KMS-11 (cell line): ENCODE results near the gene BAIAP2.

Source experiments
- H2AFZ ChIP-seq: fragments of 200-600 bp; sonication (generic); 2 replicates; pipeline ENCODE4 v1.6.1; 2016; ENCODE audit warnings: antibody characterized with exemption, mixed run types, low read depth
- H3K27ac ChIP-seq: fragments of 200-600 bp; sonication (generic); 2 replicates; pipeline ENCODE4 v1.6.1; 2016; ENCODE audit warnings: mild to moderate bottlenecking, mixed run types
- H3K27me3 ChIP-seq: fragments of 200-600 bp; sonication (generic); 2 replicates; pipeline ENCODE4 v1.6.1; 2017; ENCODE audit warnings: mild to moderate bottlenecking, low read depth, mixed run types, moderate library complexity; ENCODE audit not compliant: insufficient read depth
- H3K36me3 ChIP-seq: fragments of 200-600 bp; sonication (generic); 2 replicates; pipeline ENCODE4 v1.6.1; 2017; ENCODE audit warnings: mild to moderate bottlenecking, mixed run types; ENCODE audit not compliant: insufficient read depth
- H3K4me1 ChIP-seq: fragments of 200-600 bp; sonication (generic); 2 replicates; pipeline ENCODE4 v1.6.1; 2016; ENCODE audit warnings: mild to moderate bottlenecking, low read depth, mixed run types; ENCODE audit not compliant: poor library complexity, severe bottlenecking
- H3K4me2 ChIP-seq: fragments of 200-600 bp; sonication (generic); 2 replicates; pipeline ENCODE4 v1.7.0; 2016; ENCODE audit warnings: mild to moderate bottlenecking, mixed run types
- H3K4me3 ChIP-seq: fragments of 200-600 bp; sonication (generic); IDR thresholded peaks from 2 replicates; pipeline ENCODE4 v1.6.1; 2017; ENCODE audit warnings: low read depth, low read length, mixed read lengths; ENCODE audit not compliant: insufficient read depth
- H3K79me2 ChIP-seq: fragments of 200-600 bp; sonication (generic); 2 replicates; pipeline ENCODE4 v1.6.1; 2016; ENCODE audit warnings: low read depth, mixed run types; ENCODE audit not compliant: insufficient read depth
- H3K9ac ChIP-seq: fragments of 200-600 bp; sonication (generic); 2 replicates; pipeline ENCODE4 v1.6.1; 2016; ENCODE audit warnings: mild to moderate bottlenecking, mixed run types
- H4K20me1 ChIP-seq: fragments of 200-600 bp; sonication (generic); 2 replicates; pipeline ENCODE4 v1.6.1; 2016; ENCODE audit warnings: mild to moderate bottlenecking, mixed run types; ENCODE audit not compliant: insufficient read depth
- TF ChIP-seq, protein P1 (sequence below): fragments of 200-600 bp; sonication (generic); conservative IDR thresholded peaks from 2 replicates; pipeline ENCODE4 v1.6.1; 2017; ENCODE audit warnings: low read depth, mild to moderate bottlenecking, antibody characterized with exemption, low read length, moderate library complexity, mixed read lengths

BAIAP2 gene

DNA sequence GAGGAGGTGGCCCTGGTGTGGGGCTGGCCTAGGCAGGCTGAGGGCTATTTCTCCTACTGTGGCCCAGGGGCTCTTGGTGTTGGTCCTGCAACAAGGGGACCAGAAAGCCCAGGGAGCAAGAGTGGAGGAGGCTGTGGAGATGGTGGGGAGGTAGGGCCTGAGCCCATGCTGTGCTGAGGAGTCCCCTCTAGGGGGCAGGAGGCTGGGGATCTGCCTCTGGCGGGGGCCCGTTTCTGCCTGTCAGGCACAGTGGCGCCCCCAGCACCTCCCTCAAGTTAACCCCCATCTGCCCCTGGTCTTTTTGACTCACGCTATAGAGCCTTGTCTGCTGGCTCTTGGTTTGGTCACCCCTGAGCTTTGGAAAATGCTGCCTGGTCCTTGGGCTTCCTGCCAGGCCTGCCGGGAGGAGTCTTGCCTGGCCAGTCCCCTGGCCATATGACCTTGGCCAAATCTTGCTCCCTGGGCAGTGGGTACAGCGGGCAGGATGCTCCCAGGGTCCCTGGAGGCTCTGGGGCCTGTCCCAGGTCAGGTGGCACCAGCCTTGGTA is 5.9 kb downstream of the BAIAP2 start:
- Histone ChIP-seq H3K4me3 (no peak overlapping the region), H3K4me1 (no peaks in the 10 kb centered on the region), H4K20me1 (no peaks in the 10 kb centered on the region), H3K27me3 (peaks cover 99% of the 10 kb centered on the region), H3K9ac (no peak overlapping the region), H2AFZ (no peak overlapping the region), H3K4me2 (no peak overlapping the region), H3K36me3 (no peaks in the 10 kb centered on the region), H3K79me2 (no peaks in the 10 kb centered on the region), H3K27ac (no peak overlapping the region)
- TF ChIP-seq, protein P1, sequence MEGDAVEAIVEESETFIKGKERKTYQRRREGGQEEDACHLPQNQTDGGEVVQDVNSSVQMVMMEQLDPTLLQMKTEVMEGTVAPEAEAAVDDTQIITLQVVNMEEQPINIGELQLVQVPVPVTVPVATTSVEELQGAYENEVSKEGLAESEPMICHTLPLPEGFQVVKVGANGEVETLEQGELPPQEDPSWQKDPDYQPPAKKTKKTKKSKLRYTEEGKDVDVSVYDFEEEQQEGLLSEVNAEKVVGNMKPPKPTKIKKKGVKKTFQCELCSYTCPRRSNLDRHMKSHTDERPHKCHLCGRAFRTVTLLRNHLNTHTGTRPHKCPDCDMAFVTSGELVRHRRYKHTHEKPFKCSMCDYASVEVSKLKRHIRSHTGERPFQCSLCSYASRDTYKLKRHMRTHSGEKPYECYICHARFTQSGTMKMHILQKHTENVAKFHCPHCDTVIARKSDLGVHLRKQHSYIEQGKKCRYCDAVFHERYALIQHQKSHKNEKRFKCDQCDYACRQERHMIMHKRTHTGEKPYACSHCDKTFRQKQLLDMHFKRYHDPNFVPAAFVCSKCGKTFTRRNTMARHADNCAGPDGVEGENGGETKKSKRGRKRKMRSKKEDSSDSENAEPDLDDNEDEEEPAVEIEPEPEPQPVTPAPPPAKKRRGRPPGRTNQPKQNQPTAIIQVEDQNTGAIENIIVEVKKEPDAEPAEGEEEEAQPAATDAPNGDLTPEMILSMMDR: peak; percentile 50

DNA sequence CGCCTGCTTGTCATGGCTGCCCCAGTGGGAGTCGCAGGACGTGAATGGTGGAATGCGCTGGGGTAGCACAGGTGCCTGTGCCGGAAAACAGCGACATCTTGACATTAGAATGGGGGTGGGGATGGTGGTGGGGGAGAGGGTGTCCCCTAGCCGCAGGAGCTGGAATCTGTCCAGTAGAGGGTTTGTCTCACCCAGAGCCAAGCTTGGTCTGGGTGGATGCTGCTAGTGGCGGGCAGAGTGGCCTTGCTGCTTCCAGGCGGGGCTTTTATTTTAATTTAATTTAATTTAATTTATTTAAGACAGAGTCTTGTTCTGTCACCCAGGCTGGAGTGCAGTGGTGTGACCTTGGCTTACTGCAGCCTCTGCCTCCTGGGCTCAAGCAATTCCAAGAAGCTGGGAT is 7.7 kb downstream of the BAIAP2 start:
- Histone ChIP-seq H3K27me3 (peaks cover 99% of the 10 kb centered on the region), H3K9ac (no peak overlapping the region), H3K27ac (no peak overlapping the region), H3K4me2 (no peak overlapping the region), H4K20me1 (no peaks in the 10 kb centered on the region), H3K36me3 (no peaks in the 10 kb centered on the region), H3K4me3 (no peak overlapping the region), H3K79me2 (no peaks in the 10 kb centered on the region), H3K4me1 (no peaks in the 10 kb centered on the region), H2AFZ (no peak overlapping the region)
- TF ChIP-seq, protein P1: no peak

DNA sequence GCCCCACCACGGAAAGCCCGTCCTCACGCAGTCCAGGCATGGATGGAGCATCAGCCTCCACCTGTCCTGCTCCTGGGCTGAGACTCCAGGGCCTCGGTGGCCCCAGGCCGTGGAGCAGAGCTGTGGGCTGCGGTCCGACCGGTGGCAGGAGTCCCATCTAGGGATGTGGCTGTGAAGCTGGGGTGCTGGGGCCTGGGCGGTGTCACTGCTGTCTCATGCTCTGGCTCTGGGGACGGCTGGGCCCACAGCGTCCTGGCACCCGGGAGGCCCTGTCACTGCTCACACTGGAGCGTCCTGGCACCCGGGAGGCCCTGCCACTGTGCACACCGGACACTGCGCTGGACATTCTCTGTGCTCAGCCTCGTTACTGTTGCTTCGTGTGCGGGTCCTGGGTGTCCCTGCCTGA is 8.4 kb downstream of the BAIAP2 start:
- H4K20me1 ChIP-seq: no peaks in the 10 kb centered on the region
- H3K4me2 ChIP-seq: no peak overlapping the region
- no peak overlapping the region for H3K27ac ChIP-seq
- H3K4me3 ChIP-seq: no peak overlapping the region
- H2AFZ ChIP-seq: no peak overlapping the region
- H3K27me3 ChIP-seq: peaks cover 99% of the 10 kb centered on the region
- peaks cover 1% of the 10 kb centered on the region for H3K4me1 ChIP-seq
- H3K36me3 ChIP-seq: no peaks in the 10 kb centered on the region
- no peak overlapping the region for H3K9ac ChIP-seq
- TF ChIP-seq, protein P1: no peak
- H3K79me2 ChIP-seq: no peaks in the 10 kb centered on the region

DNA sequence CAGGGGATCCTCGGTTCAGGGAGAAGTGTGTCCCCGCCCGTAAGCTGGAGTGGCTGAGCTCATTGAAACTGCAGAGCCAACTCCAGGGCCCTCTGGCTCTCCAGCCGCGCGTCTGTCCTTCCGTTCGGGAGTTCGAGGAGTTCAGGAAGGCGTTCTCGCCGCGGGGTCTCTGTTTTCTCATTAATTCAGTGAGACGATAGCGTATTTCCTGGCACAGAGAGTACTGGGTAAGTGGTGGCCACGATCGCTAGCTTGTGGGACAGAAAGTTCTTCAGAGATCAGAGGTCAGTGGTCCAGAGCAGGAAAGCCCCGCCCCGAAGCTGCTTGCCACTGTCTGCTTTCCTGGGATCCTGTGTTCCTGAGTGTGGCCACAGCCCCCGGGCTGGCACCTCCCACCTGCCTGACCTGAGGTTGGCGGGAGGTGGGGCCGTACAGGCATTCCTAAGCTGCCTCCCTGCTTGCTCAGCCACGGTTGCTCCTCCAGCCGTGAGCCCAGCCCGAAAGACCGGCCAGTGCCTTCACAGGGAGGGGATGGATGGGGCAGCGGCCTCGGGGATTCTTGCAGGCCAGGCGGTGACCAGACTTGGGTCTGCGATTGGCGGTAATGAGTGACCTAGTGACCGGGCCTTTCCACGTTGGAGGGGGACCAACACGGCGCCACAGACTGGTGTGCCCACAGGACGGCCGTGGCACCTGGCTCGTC is 8.9 kb downstream of the BAIAP2 start:
- no peaks in the 10 kb centered on the region for H3K79me2 ChIP-seq
- H3K4me3 ChIP-seq: no peak overlapping the region
- TF ChIP-seq, protein P1: no peak
- H3K4me2 ChIP-seq: no peak overlapping the region
- H2AFZ ChIP-seq: no peak overlapping the region
- H3K36me3 ChIP-seq: no peaks in the 10 kb centered on the region
- peaks cover 7% of the 10 kb centered on the region for H3K4me1 ChIP-seq
- H3K27ac ChIP-seq: no peak overlapping the region
- no peak overlapping the region for H3K9ac ChIP-seq
- H4K20me1 ChIP-seq: no peaks in the 10 kb centered on the region
- peaks cover 99% of the 10 kb centered on the region for H3K27me3 ChIP-seq
